Measurements from ENCODE around the gene POLD2.

DNA sequence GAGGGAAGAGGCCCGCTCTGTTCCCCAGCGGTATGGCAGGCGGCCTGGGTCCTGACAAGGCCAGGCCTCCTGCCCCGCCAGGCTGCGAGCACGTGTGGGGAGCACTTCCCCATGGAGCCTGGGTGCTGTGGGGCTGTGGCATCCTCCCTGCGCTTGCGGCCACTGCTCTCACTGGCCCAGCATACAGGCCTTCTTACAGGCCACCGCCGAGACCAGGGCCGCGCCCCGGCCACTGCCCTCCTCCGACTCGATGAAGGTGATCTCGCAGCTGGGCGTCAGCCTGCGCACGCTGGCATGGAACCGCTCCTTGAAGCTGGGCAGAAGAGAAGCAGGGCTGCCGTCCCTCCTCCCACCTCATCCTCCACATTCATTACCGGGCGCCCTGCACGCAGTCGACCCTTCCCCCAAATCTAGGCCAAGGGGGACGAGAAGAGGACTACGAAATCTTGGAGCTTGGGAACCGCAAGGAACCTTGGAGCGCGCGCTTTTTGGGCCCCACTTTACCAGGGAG is 21.7 kb upstream of the POLD2 start:
- TF ChIP-seq, protein P1, sequence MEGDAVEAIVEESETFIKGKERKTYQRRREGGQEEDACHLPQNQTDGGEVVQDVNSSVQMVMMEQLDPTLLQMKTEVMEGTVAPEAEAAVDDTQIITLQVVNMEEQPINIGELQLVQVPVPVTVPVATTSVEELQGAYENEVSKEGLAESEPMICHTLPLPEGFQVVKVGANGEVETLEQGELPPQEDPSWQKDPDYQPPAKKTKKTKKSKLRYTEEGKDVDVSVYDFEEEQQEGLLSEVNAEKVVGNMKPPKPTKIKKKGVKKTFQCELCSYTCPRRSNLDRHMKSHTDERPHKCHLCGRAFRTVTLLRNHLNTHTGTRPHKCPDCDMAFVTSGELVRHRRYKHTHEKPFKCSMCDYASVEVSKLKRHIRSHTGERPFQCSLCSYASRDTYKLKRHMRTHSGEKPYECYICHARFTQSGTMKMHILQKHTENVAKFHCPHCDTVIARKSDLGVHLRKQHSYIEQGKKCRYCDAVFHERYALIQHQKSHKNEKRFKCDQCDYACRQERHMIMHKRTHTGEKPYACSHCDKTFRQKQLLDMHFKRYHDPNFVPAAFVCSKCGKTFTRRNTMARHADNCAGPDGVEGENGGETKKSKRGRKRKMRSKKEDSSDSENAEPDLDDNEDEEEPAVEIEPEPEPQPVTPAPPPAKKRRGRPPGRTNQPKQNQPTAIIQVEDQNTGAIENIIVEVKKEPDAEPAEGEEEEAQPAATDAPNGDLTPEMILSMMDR (conservative IDR thresholded peaks at IDR 0.05 in 1 of 2, IDR thresholded peaks at IDR 0.05 in 1 of 2; ENCODE audit: extremely low read depth in 1 of 2, insufficient read depth in 1 of 2, low read depth in 1 of 2, low read length in 2 of 2) = no peak
- TF ChIP-seq EZH2 (IDR thresholded peaks at IDR 0.05; ENCODE audit: borderline replicate concordance, low read length) = no peak

All from mammary epithelial cell (primary cell).